PC-9 (cell line): ENCODE data around the gene TSPAN32. TPM values are rescaled to one million over a fixed set of nuclear protein-coding genes. Genes with fewer than 3 reads are reported as not detected.

ENCODE experiments used
- BruUV-seq: library from RNA; stranded (reverse); fragments of 400-500 nt; replicated peaks from 2 replicates; lab custom pipeline; 2021; lab: Mats Ljungman, UMichigan
- CTCF ChIA-PET: fragments of 300-600 bp; sonication (Branson Sonifier 250); formaldehyde crosslinking; loops from one replicate; lab custom pipeline; 2022; ENCODE audit warnings: antibody characterized with exemption; lab: Charles Lee
- POLR2A ChIA-PET: fragments of 300-600 bp; sonication (Branson Sonifier 250); formaldehyde crosslinking; loops from one replicate; lab custom pipeline; 2022; ENCODE audit warnings: antibody characterized with exemption; ENCODE audit not compliant: unreplicated experiment; lab: Charles Lee
- DNase-seq, 2 experiments: peaks; one replicate each; pipeline versions ENCODE4 v3.0.0 to v3.0.0-alpha.2; 2015 to 2022; ENCODE audit warnings: mixed read lengths in 1 of 2
- H2AFZ ChIP-seq: fragments of 200-600 bp; sonication (generic); 2 replicates; pipeline ENCODE4 v1.8.1; 2017; ENCODE audit warnings: antibody characterized with exemption
- H3F3A ChIP-seq: fragments of 200-600 bp; sonication (generic); 2 replicates; pipeline ENCODE4 v1.8.1; 2017; ENCODE audit warnings: antibody characterized with exemption, mild to moderate bottlenecking, low read depth; ENCODE audit not compliant: insufficient read depth
- H3K27ac ChIP-seq: fragments of 200-600 bp; sonication (generic); 2 replicates; pipeline ENCODE4 v1.6.1; 2016; ENCODE audit warnings: mixed run types
- H3K27me3 ChIP-seq: fragments of 200-600 bp; sonication (generic); 2 replicates; pipeline ENCODE4 v1.6.1; 2016; ENCODE audit warnings: low read depth, mixed run types; ENCODE audit not compliant: insufficient read depth
- H3K36me3 ChIP-seq: fragments of 200-600 bp; sonication (generic); 2 replicates; pipeline ENCODE4 v1.6.1; 2016; ENCODE audit warnings: low read depth, mixed run types
- H3K4me1 ChIP-seq: fragments of 200-600 bp; sonication (generic); replicated peaks from 2 replicates; pipeline ENCODE4 v1.6.1; 2016; ENCODE audit warnings: mixed run types; ENCODE audit not compliant: insufficient read depth
- H3K4me2 ChIP-seq: fragments of 200-600 bp; sonication (generic); 2 replicates; pipeline ENCODE4 v1.6.1; 2017; ENCODE audit warnings: mixed run types
- H3K4me3 ChIP-seq: fragments of 200-600 bp; sonication (generic); 2 replicates; pipeline ENCODE4 v1.6.1; 2016; ENCODE audit warnings: mixed run types
- H3K79me2 ChIP-seq: fragments of 200-600 bp; sonication (generic); 2 replicates; pipeline ENCODE4 v1.6.1; 2017; ENCODE audit warnings: low read depth, mixed run types
- H3K9me2 ChIP-seq: fragments of 200-600 bp; sonication (generic); 2 replicates; pipeline ENCODE4 v1.8.1; 2017; ENCODE audit warnings: mild to moderate bottlenecking; ENCODE audit not compliant: insufficient read depth
- H3K9me3 ChIP-seq: fragments of 200-600 bp; sonication (generic); 2 replicates; pipeline ENCODE4 v1.8.1; 2016; ENCODE audit warnings: low read depth; ENCODE audit not compliant: insufficient read depth
- H4K20me1 ChIP-seq: fragments of 200-600 bp; sonication (generic); 2 replicates; pipeline ENCODE4 v1.8.1; 2017; ENCODE audit not compliant: insufficient read depth
- CTCF ChIP-seq: fragments of 200-600 bp; sonication (generic); conservative IDR thresholded peaks from 2 replicates; pipeline ENCODE4 v1.6.1; 2017; ENCODE audit warnings: mixed run types, antibody characterized with exemption, mild to moderate bottlenecking, moderate library complexity
- EZH2 ChIP-seq: fragments of 200-600 bp; sonication (generic); IDR thresholded peaks from 2 replicates; pipeline ENCODE4 v1.8.0; 2017; ENCODE audit warnings: antibody characterized with exemption, low read depth
- intact Hi-C: fragments of 100-400 bp; cut with micrococcal nuclease; formaldehyde crosslinking; loops from one replicate; pipeline ENCODE4 v1.10.0; 2022; ENCODE audit not compliant: unreplicated experiment
- total RNA-seq: library from RNA; stranded (reverse); gene quantifications from 2 replicates; pipeline ENCODE4 v1.2.3, GENCODE V29; 2021

TSPAN32 gene
- total RNA-seq, 1 experiment from 2014 or later, result not detected

- Histone ChIP-seq H3K79me2 (no peaks in the 10 kb centered on the region), H3K4me3 (no peak overlapping the region), H3K27me3 (0 out of 2 replicates have a peak, but pooled peaks cover 5% of the 10 kb centered on the region), H3K9me3 (no peaks in the 10 kb centered on the region), H3K4me1 (peaks cover 8% of the 10 kb centered on the region), H3F3A (no peaks in the 10 kb centered on the region), H3K4me2 (no peak overlapping the region), H3K27ac (no peak overlapping the region), H3K36me3 (no peaks in the 10 kb centered on the region), H2AFZ (no peak overlapping the region), H4K20me1 (no peaks in the 10 kb centered on the region), H3K9me2 (no peaks in the 10 kb centered on the region)
- CTCF ChIA-PET, result no interaction called here
- intact Hi-C loops, result no loop called here
- DNase-seq, result no peak
- TF ChIP-seq CTCF (no peak), EZH2 (no peak)
- no TSS peak for BruUV-seq
- POLR2A ChIA-PET, result no interaction called here
These were observed 12.9 kb downstream of the TSPAN32 start for GRCh38 chr11:2314525-2315394.

- H3K4me3 ChIP-seq, result no peak overlapping the region
- no TSS peak for BruUV-seq
- no peaks in the 10 kb centered on the region for H3F3A ChIP-seq
- H3K36me3 ChIP-seq, result no peaks in the 10 kb centered on the region
- peaks cover 8% of the 10 kb centered on the region for H3K4me1 ChIP-seq
- no peak for TF ChIP-seq CTCF
- TF ChIP-seq EZH2, result no peak
- no peak overlapping the region for H3K27ac ChIP-seq
- no peak overlapping the region for H2AFZ ChIP-seq
- no peaks in the 10 kb centered on the region for H3K9me2 ChIP-seq
- ChIA-PET CTCF (no interaction called here), POLR2A (no interaction called here)
- intact Hi-C loops, result no loop called here
- H4K20me1 ChIP-seq, result no peaks in the 10 kb centered on the region
- H3K9me3 ChIP-seq, result no peaks in the 10 kb centered on the region
- 0 out of 2 replicates have a peak, but pooled peaks cover 5% of the 10 kb centered on the region for H3K27me3 ChIP-seq
- H3K4me2 ChIP-seq, result no peak overlapping the region
- no peaks in the 10 kb centered on the region for H3K79me2 ChIP-seq
- DNase-seq, result no peak
These were observed 13.8 kb downstream of the TSPAN32 start for GRCh38 chr11:2315395-2316168.

GRCh38 chr11:2316169-2316962 is 14.6 kb downstream of the TSPAN32 start:
- ChIA-PET CTCF (no interaction called here), POLR2A (no interaction called here)
- intact Hi-C loops, result no loop called here
- H4K20me1 ChIP-seq, result no peaks in the 10 kb centered on the region
- H3K27me3 ChIP-seq, result 0 out of 2 replicates have a peak, but pooled peaks cover 5% of the 10 kb centered on the region
- H3K9me3 ChIP-seq, result no peaks in the 10 kb centered on the region
- DNase-seq, result no peak
- H3K9me2 ChIP-seq, result no peaks in the 10 kb centered on the region
- no peaks in the 10 kb centered on the region for H3F3A ChIP-seq
- no peaks in the 10 kb centered on the region for H3K36me3 ChIP-seq
- peaks cover 8% of the 10 kb centered on the region for H3K4me1 ChIP-seq
- no peaks in the 10 kb centered on the region for H3K79me2 ChIP-seq
- H3K27ac ChIP-seq, result no peak overlapping the region
- TF ChIP-seq EZH2 (no peak), CTCF (no peak)
- H2AFZ ChIP-seq, result no peak overlapping the region
- no peak overlapping the region for H3K4me3 ChIP-seq
- no peak overlapping the region for H3K4me2 ChIP-seq
- BruUV-seq, result no TSS peak
